OCI-LY7 (cell line): ENCODE results near the gene PPFIBP1.

Source experiments
- EZH2phosphoT487 ChIP-seq: fragments of 200-600 bp; sonication (generic); IDR thresholded peaks from 2 replicates; pipeline ENCODE4 v1.6.1; 2018; ENCODE audit warnings: low read depth, borderline replicate concordance, mild to moderate bottlenecking, mixed run types, antibody characterized with exemption, low read length, moderate library complexity, mixed read lengths
- TF ChIP-seq, protein P1 (sequence below): fragments of 200-600 bp; sonication (generic); conservative IDR thresholded peaks from 2 replicates; pipeline ENCODE4 v1.5.1; 2014; ENCODE audit warnings: mild to moderate bottlenecking, antibody characterized with exemption, low read length, moderate library complexity, mixed read lengths

GRCh38 chr12:27499377-27499776 lies 24.6 kb upstream of the PPFIBP1 start:
- TF ChIP-seq, protein P1, sequence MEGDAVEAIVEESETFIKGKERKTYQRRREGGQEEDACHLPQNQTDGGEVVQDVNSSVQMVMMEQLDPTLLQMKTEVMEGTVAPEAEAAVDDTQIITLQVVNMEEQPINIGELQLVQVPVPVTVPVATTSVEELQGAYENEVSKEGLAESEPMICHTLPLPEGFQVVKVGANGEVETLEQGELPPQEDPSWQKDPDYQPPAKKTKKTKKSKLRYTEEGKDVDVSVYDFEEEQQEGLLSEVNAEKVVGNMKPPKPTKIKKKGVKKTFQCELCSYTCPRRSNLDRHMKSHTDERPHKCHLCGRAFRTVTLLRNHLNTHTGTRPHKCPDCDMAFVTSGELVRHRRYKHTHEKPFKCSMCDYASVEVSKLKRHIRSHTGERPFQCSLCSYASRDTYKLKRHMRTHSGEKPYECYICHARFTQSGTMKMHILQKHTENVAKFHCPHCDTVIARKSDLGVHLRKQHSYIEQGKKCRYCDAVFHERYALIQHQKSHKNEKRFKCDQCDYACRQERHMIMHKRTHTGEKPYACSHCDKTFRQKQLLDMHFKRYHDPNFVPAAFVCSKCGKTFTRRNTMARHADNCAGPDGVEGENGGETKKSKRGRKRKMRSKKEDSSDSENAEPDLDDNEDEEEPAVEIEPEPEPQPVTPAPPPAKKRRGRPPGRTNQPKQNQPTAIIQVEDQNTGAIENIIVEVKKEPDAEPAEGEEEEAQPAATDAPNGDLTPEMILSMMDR = no peak
- TF ChIP-seq EZH2phosphoT487 = no peak
